ENCODE results near the gene CFAP61.

DNA sequence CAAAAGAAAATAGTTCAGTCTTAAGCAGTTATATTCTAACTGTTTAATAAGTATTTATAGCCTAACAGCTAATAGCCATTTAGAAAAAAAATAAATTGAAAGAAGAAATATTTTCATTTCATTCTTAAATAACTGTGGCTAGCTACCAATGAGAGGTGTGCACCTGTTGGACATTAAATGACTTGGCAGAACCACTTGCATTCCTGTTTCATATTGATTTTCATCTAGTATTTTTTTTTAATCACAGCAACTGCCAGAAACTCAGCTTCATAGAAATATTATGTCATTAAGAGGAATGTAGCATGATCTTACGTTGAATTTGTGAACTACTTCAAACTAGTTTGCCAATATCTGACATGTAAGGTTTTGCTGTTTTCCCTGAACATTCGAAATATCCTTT, 25.0 kb upstream of the CFAP61 start:
- TF ChIP-seq CTCF (IDR thresholded peaks at IDR 0.05) (no peak), POLR2A (IDR thresholded peaks at IDR 0.05) (no peak)
